Breast epithelium (tissue), 4 donors: ENCODE results near the gene ALDH7A1. TPM values are rescaled to one million over a fixed set of nuclear protein-coding genes. Genes with fewer than 3 reads are reported as not detected.
"Not testable (repeated sequence)": the region's sequence is repeated elsewhere in the genome, so short reads cannot be mapped to it uniquely, and the experiment has no call there.

Source experiments
- DNase-seq, 2 donors: peaks; one replicate each; pipeline ENCODE4 v3.0.0-alpha.2; 2019; ENCODE audit warnings: low spot score in 2 of 2
- H3K27ac ChIP-seq, 2 donors: fragments of 200-600 bp; sonication (generic) in 1 of 2; one replicate each; pipeline ENCODE4 v1.5.1; 2016 to 2019; ENCODE audit warnings: mild to moderate bottlenecking in 1 of 2
- H3K27me3 ChIP-seq, 2 donors: fragments of 200-600 bp; sonication (generic) in 1 of 2; one replicate each; pipeline versions ENCODE4 v1.5.1 to v1.6.0; 2017 to 2019; ENCODE audit warnings: control low read depth in 1 of 2, mild to moderate bottlenecking in 1 of 2
- H3K36me3 ChIP-seq: fragments of 200-600 bp; one replicate; pipeline ENCODE4 v1.5.1; 2019
- H3K4me1 ChIP-seq, 2 donors: fragments of 200-600 bp; sonication (generic); one replicate each; pipeline ENCODE4 v1.5.1; 2016 to 2019; ENCODE audit warnings: control low read depth in 1 of 2
- H3K4me3 ChIP-seq, 3 donors: fragments of 200-600 bp; sonication (generic); 1 replicate in 2 of 3; 2 replicates in 1 of 3; pipeline ENCODE4 v1.5.1; 2016 to 2019; ENCODE audit warnings: mild to moderate bottlenecking in 3 of 3, moderate library complexity in 2 of 3
- H3K9me3 ChIP-seq, 2 donors: fragments of 200-600 bp; sonication (generic) in 1 of 2; one replicate each; pipeline ENCODE4 v1.5.1; 2016 to 2019; ENCODE audit warnings: control low read depth in 1 of 2
- POLR2A ChIP-seq: fragments of 450-650 bp; IDR thresholded peaks from one replicate; pipeline ENCODE4 v1.6.1; 2016; ENCODE audit warnings: antibody characterized with exemption, mild to moderate bottlenecking, moderate library complexity
- POLR2AphosphoS5 ChIP-seq, 3 donors: sonication (generic); formaldehyde crosslinking; IDR thresholded peaks; one replicate each; pipeline ENCODE4 v1.6.1; 2017; ENCODE audit warnings: antibody characterized with exemption in 3 of 3
- intact Hi-C: fragments of 100-400 bp; cut with DNase I; formaldehyde crosslinking; loops from one replicate; pipeline ENCODE4 v1.15.1; 2023; ENCODE audit warnings: low total_unique reads
- total RNA-seq, 3 donors: library from RNA; depleted of rRNA; stranded (reverse); fragments of >200 nt; gene quantifications; one replicate each; pipeline ENCODE4 v1.1.0, GENCODE V29; 2016
- TF ChIP-seq, protein P1 (sequence below), 3 donors: fragments of 450-650 bp; IDR thresholded peaks; one replicate each; pipeline ENCODE4 v1.5.1; 2016 to 2017; ENCODE audit warnings: antibody characterized with exemption in 3 of 3, mild to moderate bottlenecking in 3 of 3, moderate library complexity in 3 of 3

Gene ALDH7A1
- total RNA-seq, 3 donors from 2014 or later: 38.7 to 83.0 (median 45.2) TPM

DNA sequence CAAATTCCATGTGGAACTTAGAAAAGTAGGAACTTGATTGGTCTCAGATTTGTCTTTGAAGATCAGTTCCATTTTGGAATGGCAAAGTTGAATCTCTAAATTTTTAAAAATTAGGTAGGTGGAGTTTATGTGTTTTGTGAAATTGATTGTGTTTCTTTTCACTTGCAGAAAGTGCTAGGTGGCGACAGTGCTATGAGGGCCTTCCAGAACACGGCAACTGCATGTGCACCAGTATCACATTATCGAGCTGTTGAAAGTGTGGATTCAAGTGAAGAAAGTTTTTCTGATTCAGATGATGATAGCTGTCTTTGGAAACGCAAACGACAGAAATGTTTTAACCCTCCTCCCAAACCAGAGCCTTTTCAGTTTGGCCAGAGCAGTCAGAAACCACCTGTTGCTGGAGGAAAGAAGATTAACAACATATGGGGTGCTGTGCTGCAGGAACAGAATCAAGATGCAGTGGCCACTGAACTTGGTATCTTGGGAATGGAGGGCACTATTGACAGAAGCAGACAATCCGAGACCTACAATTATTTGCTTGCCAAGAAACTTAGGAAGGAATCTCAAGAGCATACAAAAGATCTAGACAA, 8.5 kb upstream of the ALDH7A1 start:
- TF ChIP-seq POLR2AphosphoS5 (IDR thresholded peaks at IDR 0.05) (no peak), POLR2A (no peak)
- TF ChIP-seq, protein P1, sequence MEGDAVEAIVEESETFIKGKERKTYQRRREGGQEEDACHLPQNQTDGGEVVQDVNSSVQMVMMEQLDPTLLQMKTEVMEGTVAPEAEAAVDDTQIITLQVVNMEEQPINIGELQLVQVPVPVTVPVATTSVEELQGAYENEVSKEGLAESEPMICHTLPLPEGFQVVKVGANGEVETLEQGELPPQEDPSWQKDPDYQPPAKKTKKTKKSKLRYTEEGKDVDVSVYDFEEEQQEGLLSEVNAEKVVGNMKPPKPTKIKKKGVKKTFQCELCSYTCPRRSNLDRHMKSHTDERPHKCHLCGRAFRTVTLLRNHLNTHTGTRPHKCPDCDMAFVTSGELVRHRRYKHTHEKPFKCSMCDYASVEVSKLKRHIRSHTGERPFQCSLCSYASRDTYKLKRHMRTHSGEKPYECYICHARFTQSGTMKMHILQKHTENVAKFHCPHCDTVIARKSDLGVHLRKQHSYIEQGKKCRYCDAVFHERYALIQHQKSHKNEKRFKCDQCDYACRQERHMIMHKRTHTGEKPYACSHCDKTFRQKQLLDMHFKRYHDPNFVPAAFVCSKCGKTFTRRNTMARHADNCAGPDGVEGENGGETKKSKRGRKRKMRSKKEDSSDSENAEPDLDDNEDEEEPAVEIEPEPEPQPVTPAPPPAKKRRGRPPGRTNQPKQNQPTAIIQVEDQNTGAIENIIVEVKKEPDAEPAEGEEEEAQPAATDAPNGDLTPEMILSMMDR (IDR thresholded peaks at IDR 0.05): no peak
- Histone ChIP-seq H3K4me1 (peaks cover 0 to 11% of the 10 kb centered on the region in 2 donors), H3K9me3 (no peaks in the 10 kb centered on the region), H3K27ac (no peak overlapping the region), H3K4me3 (no peak overlapping the region), H3K36me3 (no peaks in the 10 kb centered on the region), H3K27me3 (no peaks in the 10 kb centered on the region)
- DNase-seq: no peak
- intact Hi-C loops: no loop called here

DNA sequence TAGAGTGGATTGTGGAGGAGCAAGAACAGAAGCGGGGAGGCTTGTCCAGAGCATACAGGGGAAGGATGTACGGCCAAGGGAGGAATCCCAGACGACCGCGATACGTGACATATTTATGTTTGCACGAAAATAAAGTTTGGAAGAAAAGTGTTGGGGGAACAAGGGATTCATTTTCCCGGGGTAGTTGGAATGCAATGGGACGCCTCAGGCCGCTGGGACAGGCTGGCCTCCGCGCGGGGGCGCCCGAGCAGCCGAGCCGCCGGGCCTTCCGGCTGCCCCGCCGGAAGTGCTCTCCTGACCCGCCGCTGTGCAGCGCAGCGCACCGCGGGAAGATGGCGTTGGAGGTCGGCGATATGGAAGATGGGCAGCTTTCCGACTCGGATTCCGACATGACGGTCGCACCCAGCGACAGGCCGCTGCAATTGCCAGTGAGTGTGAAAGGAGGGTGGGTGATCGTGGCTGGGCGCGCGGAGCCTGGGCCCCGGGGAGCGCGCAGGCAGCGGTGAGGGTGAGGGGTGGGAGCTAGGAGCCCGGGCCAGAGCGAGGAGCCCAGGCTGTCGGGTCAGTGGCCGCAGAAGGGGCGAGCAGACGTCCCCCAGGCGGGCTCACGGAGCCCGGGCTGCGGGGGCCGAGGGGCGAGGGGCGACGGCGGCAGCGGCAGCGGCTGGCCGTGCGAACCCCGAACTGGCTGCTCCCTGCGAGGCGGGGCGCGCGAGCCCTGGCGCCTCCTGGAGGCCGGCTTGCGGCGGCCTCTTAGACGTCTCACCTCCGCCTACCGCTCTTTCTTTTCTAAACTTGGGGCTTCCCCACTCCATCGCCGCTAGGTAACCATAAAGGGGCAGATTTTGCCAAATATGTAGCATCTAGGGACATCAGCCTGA, 5.9 kb upstream of the ALDH7A1 start, which contains the start of gene PHAX:
PHAX (plus strand) TSS at position 317 of the 881 bp plus-strand sequence; CDS start at position 333, 16 bp downstream.
- intact Hi-C loops: no loop called here

DNA sequence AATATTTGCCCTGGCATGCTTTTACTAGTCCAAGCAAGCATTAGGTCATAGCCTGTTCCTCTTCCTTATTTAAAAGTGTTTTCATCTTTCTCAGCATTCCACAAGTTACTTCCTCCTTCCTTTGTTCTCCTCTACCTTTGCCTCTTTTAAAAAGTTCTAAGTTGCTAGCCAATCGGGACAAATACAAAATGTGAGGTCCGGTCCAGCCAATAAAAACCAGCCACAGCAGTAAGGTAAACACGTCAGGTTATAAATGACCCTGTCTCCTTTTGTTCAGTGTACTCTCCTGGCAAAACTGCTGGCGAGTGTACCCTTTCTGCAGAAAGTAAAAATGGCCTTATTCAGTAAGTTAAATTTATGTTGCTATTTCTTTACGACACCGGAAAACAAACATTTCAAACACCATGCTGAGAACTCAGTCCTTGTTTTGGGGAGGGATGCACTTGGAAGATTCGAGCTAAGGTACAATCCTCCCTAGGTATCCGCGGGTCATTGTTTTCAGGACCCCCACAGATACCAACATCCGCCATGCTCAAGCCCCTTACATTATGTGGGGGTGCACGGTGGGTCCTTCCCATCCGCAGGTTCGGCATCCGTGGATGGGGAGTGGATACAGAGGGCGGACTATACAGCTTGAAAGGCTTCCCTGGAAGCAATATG, 5.1 kb upstream of the ALDH7A1 start:
- peak overlapping the region; percentile 86 to 100 (median 93) for H3K4me3 ChIP-seq
- H3K4me1 ChIP-seq: peaks cover 0 to 11% of the 10 kb centered on the region in 2 donors
- H3K27me3 ChIP-seq, H3K36me3 ChIP-seq, H3K9me3 ChIP-seq, DNase-seq, intact Hi-C loops: not testable (repeated sequence)
- H3K27ac ChIP-seq: peak overlapping the region; percentile 89 to 90

More for the DNA sequence above, 5.9 kb upstream of the ALDH7A1 start, which contains the start of gene PHAX:
- no peaks in the 10 kb centered on the region for H3K36me3 ChIP-seq
- peaks cover 0 to 11% of the 10 kb centered on the region in 2 donors for H3K4me1 ChIP-seq
- no peaks in the 10 kb centered on the region for H3K27me3 ChIP-seq
- H3K4me3 ChIP-seq: peak within 1 kb of the TSS; percentile 86 to 100 (median 93)
- TF ChIP-seq POLR2AphosphoS5 (IDR thresholded peaks at IDR 0.05) (peak in 2 of 3 donors; percentile 46 to 78), POLR2A (no peak)
- TF ChIP-seq, protein P1 (IDR thresholded peaks at IDR 0.05): peak; percentile 23 to 50 (median 24)
- no peaks in the 10 kb centered on the region for H3K9me3 ChIP-seq
- DNase-seq: peak; percentile 63 to 66
- peak within 1 kb of the TSS; percentile 89 to 90 for H3K27ac ChIP-seq

DNA sequence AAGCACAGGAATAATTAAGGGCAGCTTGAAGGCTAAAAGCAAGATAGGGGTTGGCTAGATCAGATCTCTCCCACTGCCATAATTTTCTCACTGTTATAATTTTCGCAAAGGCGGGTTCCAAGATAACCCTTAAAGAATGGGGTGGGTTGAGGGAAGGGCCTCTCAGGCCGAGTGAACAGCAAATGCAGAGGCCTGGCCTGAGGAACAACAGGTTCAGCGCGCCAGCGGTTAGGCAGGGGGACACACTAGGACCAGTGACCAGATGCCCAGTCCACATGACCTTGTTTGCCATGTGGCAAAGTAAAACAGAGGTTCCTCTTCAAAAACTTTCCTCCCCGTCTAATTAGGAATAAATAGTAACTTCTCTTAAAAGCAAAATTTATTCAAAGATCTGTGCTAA, 4.5 kb upstream of the ALDH7A1 start:
- Histone ChIP-seq H3K4me3 (no peak overlapping the region), H3K4me1 (peaks cover 0 to 11% of the 10 kb centered on the region in 2 donors), H3K27ac (peak overlapping the region; percentile 64 to 90), H3K27me3 (no peaks in the 10 kb centered on the region), H3K9me3 (no peaks in the 10 kb centered on the region), H3K36me3 (no peaks in the 10 kb centered on the region)
- intact Hi-C loops: no loop called here
- DNase-seq: no peak
- TF ChIP-seq POLR2AphosphoS5 (IDR thresholded peaks at IDR 0.05): no peak
- TF ChIP-seq, protein P1 (IDR thresholded peaks at IDR 0.05): no peak
- no peak for TF ChIP-seq POLR2A

DNA sequence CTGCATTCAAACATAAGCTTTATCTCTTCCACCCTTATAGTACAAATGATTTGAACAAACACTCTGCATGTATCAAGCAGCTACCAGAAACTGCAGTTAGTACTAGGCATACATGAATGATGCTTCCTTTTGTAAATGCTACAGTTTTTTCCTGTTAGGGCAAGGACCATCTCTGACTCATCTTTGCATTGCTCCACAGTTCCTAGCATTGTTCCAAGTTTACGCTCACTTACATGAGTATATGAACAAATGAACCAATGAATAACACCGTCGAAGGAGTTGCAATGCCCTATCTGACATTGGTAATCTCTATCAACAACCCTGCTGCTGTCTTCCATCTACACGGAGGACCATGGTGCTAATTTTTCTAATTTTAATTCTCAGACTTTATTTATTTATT, 2.1 kb upstream of the ALDH7A1 start:
- Histone ChIP-seq H3K9me3 (no peaks in the 10 kb centered on the region), H3K4me1 (peaks cover 0 to 7% of the 10 kb centered on the region in 2 donors), H3K4me3 (no peak overlapping the region), H3K36me3 (no peaks in the 10 kb centered on the region), H3K27me3 (no peaks in the 10 kb centered on the region), H3K27ac (peak overlapping the region in 1 of 2 donors; percentile 54)
- no peak for DNase-seq
- intact Hi-C loops: no loop called here
- TF ChIP-seq POLR2AphosphoS5 (IDR thresholded peaks at IDR 0.05): no peak
- TF ChIP-seq POLR2A: no peak
- TF ChIP-seq, protein P1 (IDR thresholded peaks at IDR 0.05): no peak
